Testis (tissue), 3 donors: ENCODE results near the gene PKN3. TPM values are rescaled to one million over a fixed set of nuclear protein-coding genes. Genes with fewer than 3 reads are reported as not detected.

ENCODE experiments used
- DNase-seq: peaks from one replicate; pipeline ENCODE4 v3.0.0-alpha.2; 2019
- H3K27ac ChIP-seq, 2 donors: fragments of 200-600 bp; sonication (generic); one replicate each; pipeline ENCODE4 v1.5.1; 2019
- H3K27me3 ChIP-seq: fragments of 200-600 bp; sonication (generic); one replicate; pipeline ENCODE4 v1.5.1; 2019
- H3K36me3 ChIP-seq: fragments of 200-600 bp; sonication (generic); one replicate; pipeline ENCODE4 v1.5.1; 2017; ENCODE audit warnings: low read depth; ENCODE audit errors: missing control alignments
- H3K4me1 ChIP-seq: fragments of 200-600 bp; sonication (generic); one replicate; pipeline ENCODE4 v1.5.1; 2019
- H3K4me3 ChIP-seq, 2 donors: fragments of 200-600 bp; sonication (generic); one replicate each; pipeline ENCODE4 v1.5.1; 2017 to 2019
- H3K9me3 ChIP-seq: fragments of 200-600 bp; sonication (generic); one replicate; pipeline ENCODE4 v1.5.1; 2017
- POLR2A ChIP-seq: fragments of 450-650 bp; IDR thresholded peaks from one replicate; pipeline ENCODE4 v1.6.1; 2017; ENCODE audit warnings: antibody characterized with exemption, mild to moderate bottlenecking, moderate library complexity
- WGBS, 2 donors: methylation state at CpG; one replicate each; pipeline ENCODE4 v1.1.5; 2018; 5-methylcytosine and 5-hydroxymethylcytosine counted together
- intact Hi-C: fragments of 100-400 bp; cut with DNase I; formaldehyde crosslinking; loops from one replicate; pipeline ENCODE4 v1.15.1; 2023; ENCODE audit warnings: low total_unique reads
- polyA plus RNA-seq: library from polyadenylated mRNA; stranded (reverse); fragments of 350-450 nt; fragmentation: Illumina TruSeq; extraction: RNeasy Lipid Tissue Mini Kit (QIAGEN cat#74804); gene quantifications from one replicate; pipeline ENCODE4 v1.2.3, GENCODE V29; 2014; ENCODE audit warnings: low read depth, low replicate concordance; ENCODE audit not compliant: insufficient read depth
- total RNA-seq, 2 donors: library from RNA; depleted of rRNA; stranded (reverse); fragments of >200 nt; gene quantifications; one replicate each; pipeline ENCODE4 v1.2.3, GENCODE V29; 2016
- TF ChIP-seq, protein P1 (sequence below), 3 experiments: fragments of 450-650 bp in 2 of 3; fragments of 200-600 bp in 1 of 3; sonication (generic) in 1 of 3; IDR thresholded peaks; one replicate each; pipeline ENCODE4 v1.5.1; 2016 to 2019; ENCODE audit warnings: antibody characterized with exemption in 3 of 3, mild to moderate bottlenecking in 2 of 3, moderate library complexity in 1 of 3

PKN3 gene
- total and polyA plus RNA-seq, 3 donors from 2014 or later: 3.6 to 7.2 (median 4.2) TPM

DNA sequence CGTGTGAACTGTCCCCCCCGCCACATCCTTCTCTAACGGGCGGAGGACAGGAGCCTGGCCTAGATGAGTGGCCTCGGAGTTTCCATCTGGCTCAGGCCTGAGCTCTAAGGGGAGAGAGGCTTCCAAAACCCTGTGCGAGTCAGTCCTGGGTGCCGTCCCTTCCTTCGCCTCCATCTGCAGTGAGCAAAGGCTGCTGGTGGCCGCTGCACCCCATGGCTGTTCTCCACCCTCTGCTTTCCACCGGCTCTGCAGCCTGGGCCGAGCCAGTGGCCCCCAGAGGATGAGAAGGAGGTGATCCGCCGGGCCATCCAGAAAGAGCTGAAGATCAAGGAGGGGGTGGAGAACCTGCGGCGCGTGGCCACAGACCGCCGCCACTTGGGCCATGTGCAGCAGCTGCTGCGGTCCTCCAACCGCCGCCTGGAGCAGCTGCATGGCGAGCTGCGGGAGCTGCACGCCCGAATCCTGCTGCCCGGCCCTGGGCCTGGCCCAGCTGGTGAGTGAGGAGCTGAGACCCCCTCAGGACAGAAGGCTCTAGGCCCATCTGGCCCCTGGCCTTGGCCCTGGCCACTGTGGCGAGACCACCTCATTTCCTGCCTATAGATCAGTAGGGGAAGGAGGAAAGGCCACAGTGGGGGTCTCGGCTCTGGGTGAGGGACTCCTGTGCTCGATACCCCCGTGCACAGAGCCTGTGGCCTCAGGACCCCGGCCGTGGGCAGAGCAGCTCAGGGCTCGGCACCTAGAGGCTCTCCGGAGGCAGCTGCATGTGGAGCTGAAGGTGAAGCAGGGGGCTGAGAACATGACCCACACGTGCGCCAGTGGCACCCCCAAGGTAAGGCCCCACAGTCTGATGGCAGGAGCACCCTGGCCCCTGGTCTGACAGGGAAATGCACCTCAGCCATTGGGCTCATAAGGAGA, 3.0 kb downstream of the PKN3 start:
- Histone ChIP-seq H3K27me3 (no peaks in the 10 kb centered on the region), H3K9me3 (no peaks in the 10 kb centered on the region), H3K36me3 (no peaks in the 10 kb centered on the region), H3K4me3 (no peak overlapping the region), H3K4me1 (peaks cover 7% of the 10 kb centered on the region), H3K27ac (no peak overlapping the region)
- intact Hi-C loops: no loop called here
- no peak for DNase-seq
- TF ChIP-seq, protein P1, sequence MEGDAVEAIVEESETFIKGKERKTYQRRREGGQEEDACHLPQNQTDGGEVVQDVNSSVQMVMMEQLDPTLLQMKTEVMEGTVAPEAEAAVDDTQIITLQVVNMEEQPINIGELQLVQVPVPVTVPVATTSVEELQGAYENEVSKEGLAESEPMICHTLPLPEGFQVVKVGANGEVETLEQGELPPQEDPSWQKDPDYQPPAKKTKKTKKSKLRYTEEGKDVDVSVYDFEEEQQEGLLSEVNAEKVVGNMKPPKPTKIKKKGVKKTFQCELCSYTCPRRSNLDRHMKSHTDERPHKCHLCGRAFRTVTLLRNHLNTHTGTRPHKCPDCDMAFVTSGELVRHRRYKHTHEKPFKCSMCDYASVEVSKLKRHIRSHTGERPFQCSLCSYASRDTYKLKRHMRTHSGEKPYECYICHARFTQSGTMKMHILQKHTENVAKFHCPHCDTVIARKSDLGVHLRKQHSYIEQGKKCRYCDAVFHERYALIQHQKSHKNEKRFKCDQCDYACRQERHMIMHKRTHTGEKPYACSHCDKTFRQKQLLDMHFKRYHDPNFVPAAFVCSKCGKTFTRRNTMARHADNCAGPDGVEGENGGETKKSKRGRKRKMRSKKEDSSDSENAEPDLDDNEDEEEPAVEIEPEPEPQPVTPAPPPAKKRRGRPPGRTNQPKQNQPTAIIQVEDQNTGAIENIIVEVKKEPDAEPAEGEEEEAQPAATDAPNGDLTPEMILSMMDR (IDR thresholded peaks at IDR 0.05): no peak
- no peak for TF ChIP-seq POLR2A
- 93 to 95% methylated on average over 24 to 36 of the region's 36 CpGs for WGBS, 2 donors

DNA sequence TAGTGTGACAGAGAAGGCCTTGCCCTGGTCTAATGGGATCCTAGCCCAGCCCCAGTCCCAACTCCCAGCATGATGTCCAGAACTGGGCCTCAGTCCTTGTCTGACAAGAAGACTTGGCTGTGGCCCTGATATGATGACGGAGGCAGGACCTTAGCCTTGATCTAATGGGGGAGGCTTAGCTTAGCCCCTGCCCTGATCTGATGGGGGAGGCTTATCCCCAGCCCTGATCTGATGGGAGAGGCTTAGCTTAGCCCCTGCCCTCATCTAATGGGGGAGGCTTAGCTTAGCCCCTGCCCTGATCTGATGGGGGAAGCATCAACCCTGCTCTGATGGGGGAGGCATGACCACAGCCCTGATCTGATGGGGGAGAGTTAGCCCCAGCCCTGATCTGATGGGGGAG, 3.7 kb downstream of the PKN3 start:
- TF ChIP-seq POLR2A: no peak
- TF ChIP-seq, protein P1 (IDR thresholded peaks at IDR 0.05): no peak

DNA sequence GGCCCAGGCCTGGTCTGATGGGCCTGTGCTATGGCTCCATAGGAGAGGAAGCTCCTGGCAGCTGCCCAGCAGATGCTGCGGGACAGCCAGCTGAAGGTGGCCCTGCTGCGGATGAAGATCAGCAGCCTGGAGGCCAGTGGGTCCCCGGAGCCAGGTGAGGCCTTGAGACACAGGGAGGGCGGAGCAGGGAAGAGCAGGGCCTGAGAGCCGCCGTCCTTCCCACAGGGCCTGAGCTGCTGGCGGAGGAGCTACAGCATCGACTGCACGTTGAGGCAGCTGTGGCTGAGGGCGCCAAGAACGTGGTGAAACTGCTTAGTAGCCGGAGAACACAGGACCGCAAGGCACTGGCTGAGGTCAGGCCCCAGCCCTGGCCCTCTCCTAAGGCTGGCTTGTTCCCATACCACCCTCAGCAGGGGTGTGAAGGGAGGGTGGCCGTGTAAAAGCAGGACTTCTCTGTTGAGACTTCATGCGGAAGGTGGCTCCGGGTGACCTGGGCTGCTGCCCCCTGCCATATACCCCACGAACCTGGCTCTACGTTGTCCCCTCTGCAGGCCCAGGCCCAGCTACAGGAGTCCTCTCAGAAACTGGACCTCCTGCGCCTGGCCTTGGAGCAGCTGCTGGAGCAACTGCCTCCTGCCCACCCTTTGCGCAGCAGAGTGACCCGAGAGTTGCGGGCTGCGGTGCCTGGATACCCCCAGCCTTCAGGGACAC, 4.5 kb downstream of the PKN3 start:
- 59 to 67% methylated on average over 12 to 23 of the region's 23 CpGs for WGBS, 2 donors
- Histone ChIP-seq H3K27ac (peak overlapping the region in 1 of 2 donors; percentile 61), H3K4me3 (no peak overlapping the region), H3K4me1 (peaks cover 7% of the 10 kb centered on the region), H3K27me3 (no peaks in the 10 kb centered on the region), H3K36me3 (no peaks in the 10 kb centered on the region), H3K9me3 (no peaks in the 10 kb centered on the region)
- DNase-seq: peak; percentile 67
- intact Hi-C loops: no loop called here
- TF ChIP-seq POLR2A: no peak
- TF ChIP-seq, protein P1 (IDR thresholded peaks at IDR 0.05): no peak

More for the DNA sequence above, 3.7 kb downstream of the PKN3 start:
- Histone ChIP-seq H3K36me3 (no peaks in the 10 kb centered on the region), H3K9me3 (no peaks in the 10 kb centered on the region), H3K4me1 (peaks cover 7% of the 10 kb centered on the region), H3K27me3 (no peaks in the 10 kb centered on the region), H3K4me3 (no peak overlapping the region), H3K27ac (peak overlapping the region in 1 of 2 donors; percentile 61)
- 73% methylated on average over 1 of the region's 1 CpG; no CpG with 5 or more reads in 1 of the 2 donors for WGBS, 2 donors
- DNase-seq: no peak
- intact Hi-C loops: no loop called here

DNA sequence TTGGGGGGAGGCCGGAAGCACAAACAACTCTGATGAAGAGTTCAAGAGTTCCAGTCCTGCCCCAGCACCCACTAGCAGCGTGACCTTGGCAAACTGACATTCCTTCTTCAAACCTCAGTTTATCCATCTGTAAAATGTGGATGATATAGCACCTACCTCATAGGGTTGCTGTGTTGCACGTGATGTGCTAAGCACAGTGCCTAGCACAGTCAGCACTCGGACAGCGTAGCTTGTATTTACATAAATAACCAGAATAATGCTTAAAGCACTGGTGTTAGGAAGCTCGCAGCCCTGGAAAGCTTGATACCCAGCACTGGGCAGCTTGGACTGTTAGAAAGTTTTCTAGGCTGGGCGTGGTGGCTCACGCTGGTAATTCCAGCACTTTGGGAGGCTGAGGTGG, 5.1 kb downstream of the PKN3 start:
- H3K4me3 ChIP-seq: no peak overlapping the region
- no peaks in the 10 kb centered on the region for H3K9me3 ChIP-seq
- no peaks in the 10 kb centered on the region for H3K36me3 ChIP-seq
- TF ChIP-seq, protein P1 (IDR thresholded peaks at IDR 0.05): no peak
- no peak for TF ChIP-seq POLR2A
- H3K27me3 ChIP-seq: no peaks in the 10 kb centered on the region
- intact Hi-C loops: no loop called here
- H3K4me1 ChIP-seq: peaks cover 7% of the 10 kb centered on the region
- H3K27ac ChIP-seq: no peak overlapping the region
- no peak for DNase-seq
- 97 to 98% methylated on average over 7 to 8 of the region's 8 CpGs for WGBS, 2 donors
